Natural killer cell (primary cell): ENCODE measurements around the gene MYH15. TPM values are rescaled to one million over a fixed set of nuclear protein-coding genes. Genes with fewer than 3 reads are reported as not detected.

Experiments used
- ATAC-seq, 3 donors: fragments of 150-1000 bp in 2 of 3; fragments of 200-7000 bp in 1 of 3; cut with Tn5 transposase; 1 replicate in 1 of 3; 2 replicates in 2 of 3; pipeline ENCODE4 v1.10.0; 2021; ENCODE audit warnings: mild to moderate bottlenecking in 2 of 3, moderate library complexity in 2 of 3
- DNase-seq, 2 donors: peaks; one replicate each; pipeline versions ENCODE4 v3.0.0 to v3.0.0-alpha.2; 2013 to 2021; ENCODE audit warnings: mixed read lengths in 1 of 2
- H3K27ac ChIP-seq: one replicate; pipeline ENCODE4 v1.5.1; 2013; ENCODE audit warnings: mild to moderate bottlenecking, low read length
- H3K27me3 ChIP-seq: one replicate; pipeline ENCODE4 v1.6.1; 2013; ENCODE audit warnings: low read length; ENCODE audit not compliant: control insufficient read depth, insufficient read depth
- H3K36me3 ChIP-seq: one replicate; pipeline ENCODE4 v1.6.1; 2013; ENCODE audit warnings: low read length; ENCODE audit not compliant: control insufficient read depth, insufficient read depth
- H3K4me1 ChIP-seq: one replicate; pipeline ENCODE4 v1.6.1; 2013; ENCODE audit warnings: low read length; ENCODE audit not compliant: control insufficient read depth, insufficient read depth
- H3K4me3 ChIP-seq: one replicate; pipeline ENCODE4 v1.5.1; 2013; ENCODE audit warnings: low read length
- H3K9me3 ChIP-seq: one replicate; pipeline ENCODE4 v1.6.1; 2013; ENCODE audit warnings: low read length; ENCODE audit not compliant: control insufficient read depth, insufficient read depth
- H3K27ac Mint-ChIP-seq, 2 donors: one replicate each; pipeline ENCODE4 v1.8.0; 2022; ENCODE audit warnings: mild to moderate bottlenecking in 2 of 2, mixed read lengths in 2 of 2, moderate library complexity in 1 of 2
- H3K27me3 Mint-ChIP-seq, 2 donors: one replicate each; pipeline ENCODE4 v1.8.0; 2022; ENCODE audit warnings: low read depth in 2 of 2, mixed read lengths in 2 of 2
- H3K36me3 Mint-ChIP-seq: one replicate; pipeline ENCODE4 v1.8.0; 2022; ENCODE audit warnings: mixed read lengths
- H3K4me1 Mint-ChIP-seq, 2 donors: one replicate each; pipeline ENCODE4 v1.8.0; 2022; ENCODE audit warnings: mixed read lengths in 2 of 2
- H3K4me3 Mint-ChIP-seq: one replicate; pipeline ENCODE4 v1.8.0; 2022; ENCODE audit warnings: mild to moderate bottlenecking, moderate library complexity, mixed read lengths
- H3K9me3 Mint-ChIP-seq, 2 donors: one replicate each; pipeline ENCODE4 v1.8.0; 2022; ENCODE audit warnings: mixed read lengths in 2 of 2
- WGBS: methylation state at CpG from one replicate; pipeline ENCODE4 v1.1.7; 2013; ENCODE audit warnings: missing lambda C conversion rate; ENCODE audit not compliant: insufficient coverage; 5-methylcytosine and 5-hydroxymethylcytosine counted together
- intact Hi-C: fragments of 100-400 bp; cut with micrococcal nuclease; formaldehyde crosslinking; loops from one replicate; pipeline ENCODE4 v1.14.2; 2022
- total RNA-seq, 4 donors: library from RNA; stranded (reverse); fragments of 120-200 nt in 1 of 4; gene quantifications; one replicate each; pipeline versions ENCODE4 v1.2.3 to v1.2.4, GENCODE V29; 2013 to 2022
- TF ChIP-seq, protein P1 (sequence below): fragments of 200-600 bp; IDR thresholded peaks from one replicate; pipeline ENCODE4 v1.8.0; 2022; ENCODE audit warnings: antibody characterized with exemption

The MYH15 gene
- total RNA-seq, 3 donors from 2014 or later (not counting 1 experiment from before 2014, with no cell fraction given) = 0.05 TPM; not detected in 2

DNA sequence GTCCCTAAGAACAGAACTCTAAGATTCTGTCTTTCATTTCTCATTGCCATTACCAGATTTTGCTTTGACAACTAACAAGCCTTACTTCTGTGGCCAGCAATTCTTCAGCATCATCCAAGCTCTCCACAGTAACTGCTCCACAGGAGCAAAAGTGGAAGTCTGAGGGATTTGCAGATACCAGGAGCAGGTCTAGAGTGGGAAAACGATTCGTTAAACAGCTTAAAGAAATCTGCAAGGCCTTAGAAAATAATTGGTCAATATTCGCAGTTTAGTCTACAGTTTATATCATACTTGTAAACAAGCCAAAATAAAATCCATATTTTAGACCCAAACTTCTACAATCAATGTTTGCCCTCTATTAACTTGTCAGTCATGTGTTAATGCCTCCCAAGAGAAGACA is 24.1 kb downstream of the MYH15 start:
- Mint-ChIP-seq H3K36me3 (no peaks in the 10 kb centered on the region), H3K4me3 (no peak overlapping the region), H3K27ac (no peak overlapping the region), H3K27me3 (no peaks in the 10 kb centered on the region), H3K9me3 (no peaks in the 10 kb centered on the region), H3K4me1 (no peaks in the 10 kb centered on the region)
- WGBS = 88% methylated on average over 3 of the region's 3 CpGs
- no peak for DNase-seq
- intact Hi-C loops = no loop called here
- TF ChIP-seq, protein P1, sequence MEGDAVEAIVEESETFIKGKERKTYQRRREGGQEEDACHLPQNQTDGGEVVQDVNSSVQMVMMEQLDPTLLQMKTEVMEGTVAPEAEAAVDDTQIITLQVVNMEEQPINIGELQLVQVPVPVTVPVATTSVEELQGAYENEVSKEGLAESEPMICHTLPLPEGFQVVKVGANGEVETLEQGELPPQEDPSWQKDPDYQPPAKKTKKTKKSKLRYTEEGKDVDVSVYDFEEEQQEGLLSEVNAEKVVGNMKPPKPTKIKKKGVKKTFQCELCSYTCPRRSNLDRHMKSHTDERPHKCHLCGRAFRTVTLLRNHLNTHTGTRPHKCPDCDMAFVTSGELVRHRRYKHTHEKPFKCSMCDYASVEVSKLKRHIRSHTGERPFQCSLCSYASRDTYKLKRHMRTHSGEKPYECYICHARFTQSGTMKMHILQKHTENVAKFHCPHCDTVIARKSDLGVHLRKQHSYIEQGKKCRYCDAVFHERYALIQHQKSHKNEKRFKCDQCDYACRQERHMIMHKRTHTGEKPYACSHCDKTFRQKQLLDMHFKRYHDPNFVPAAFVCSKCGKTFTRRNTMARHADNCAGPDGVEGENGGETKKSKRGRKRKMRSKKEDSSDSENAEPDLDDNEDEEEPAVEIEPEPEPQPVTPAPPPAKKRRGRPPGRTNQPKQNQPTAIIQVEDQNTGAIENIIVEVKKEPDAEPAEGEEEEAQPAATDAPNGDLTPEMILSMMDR = no peak
- ATAC-seq = no peak
- H3K9me3 ChIP-seq = no peaks in the 10 kb centered on the region
- H3K4me1 ChIP-seq = no peaks in the 10 kb centered on the region
- no peaks in the 10 kb centered on the region for H3K36me3 ChIP-seq
- H3K27me3 ChIP-seq = no peaks in the 10 kb centered on the region
- H3K4me3 ChIP-seq = no peak overlapping the region
- H3K27ac ChIP-seq = no peak overlapping the region

- ATAC-seq (no peak), DNase-seq (no peak)
- no peaks in the 10 kb centered on the region for H3K9me3 ChIP-seq
- H3K27ac ChIP-seq = no peak overlapping the region
- no peaks in the 10 kb centered on the region for H3K27me3 ChIP-seq
- Mint-ChIP-seq H3K27me3 (no peaks in the 10 kb centered on the region), H3K4me3 (no peak overlapping the region), H3K9me3 (no peaks in the 10 kb centered on the region), H3K4me1 (no peaks in the 10 kb centered on the region), H3K27ac (no peak overlapping the region), H3K36me3 (no peaks in the 10 kb centered on the region)
- intact Hi-C loops = no loop called here
- H3K36me3 ChIP-seq = no peaks in the 10 kb centered on the region
- no peak overlapping the region for H3K4me3 ChIP-seq
- WGBS = 87% methylated on average over 3 of the region's 3 CpGs
- TF ChIP-seq, protein P1 = no peak
- no peaks in the 10 kb centered on the region for H3K4me1 ChIP-seq
These were observed 25.2 kb downstream of the MYH15 start for GRCh38 chr3:108485146-108485545.

GRCh38 chr3:108479224-108479623 is 31.2 kb downstream of the MYH15 start:
- TF ChIP-seq, protein P1 = no peak
- H3K9me3 Mint-ChIP-seq = no peaks in the 10 kb centered on the region
- H3K27ac Mint-ChIP-seq = no peak overlapping the region
- H3K9me3 ChIP-seq = no peaks in the 10 kb centered on the region
- 100% methylated on average over 2 of the region's 2 CpGs for WGBS
- no peak for DNase-seq
- H3K27ac ChIP-seq = no peak overlapping the region
- intact Hi-C loops = loop anchor here (10.0 kb wide), 2 partner anchors 804 to 904 kb away; no protein-coding TSS in a partner anchor
- H3K27me3 ChIP-seq = no peaks in the 10 kb centered on the region
- peaks cover 0 to 7% of the 10 kb centered on the region in 2 donors for H3K27me3 Mint-ChIP-seq
- no peaks in the 10 kb centered on the region for H3K36me3 ChIP-seq
- no peak overlapping the region for H3K4me3 Mint-ChIP-seq
- H3K4me1 ChIP-seq = no peaks in the 10 kb centered on the region
- no peak for ATAC-seq
- H3K4me3 ChIP-seq = no peak overlapping the region
- no peaks in the 10 kb centered on the region for H3K36me3 Mint-ChIP-seq
- no peaks in the 10 kb centered on the region for H3K4me1 Mint-ChIP-seq

DNA sequence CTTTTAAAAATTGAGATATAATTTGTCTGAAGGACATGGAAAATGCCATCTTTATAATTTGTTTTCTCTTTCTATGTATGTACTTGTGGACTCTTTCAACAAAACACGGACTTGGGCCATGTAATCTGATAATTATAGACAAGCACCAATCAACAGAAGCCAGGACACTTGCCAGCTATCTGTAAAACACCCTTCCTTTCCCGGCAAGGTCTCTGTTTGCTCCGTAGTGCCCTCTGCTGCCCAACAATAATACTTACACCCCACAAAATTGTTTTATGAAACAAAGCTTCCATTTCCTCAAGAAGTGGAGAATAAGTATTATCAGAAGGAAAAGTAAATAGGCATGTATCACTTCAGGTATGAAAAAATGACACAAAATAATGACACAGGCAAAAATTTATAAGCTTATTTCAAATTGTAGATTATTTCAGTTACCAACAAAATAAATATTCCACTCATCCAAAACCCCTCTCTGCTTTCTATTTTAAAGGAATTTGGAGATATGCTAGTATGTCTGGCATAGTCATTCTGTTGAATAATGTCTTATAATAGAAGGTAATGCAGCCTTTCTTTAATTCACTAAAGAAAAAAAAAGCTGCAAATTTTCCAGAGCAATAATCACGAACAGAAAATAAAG is 32.8 kb downstream of the MYH15 start:
- Mint-ChIP-seq H3K27me3 (peaks cover 0 to 15% of the 10 kb centered on the region in 2 donors), H3K27ac (no peak overlapping the region), H3K9me3 (no peaks in the 10 kb centered on the region), H3K4me3 (no peak overlapping the region), H3K36me3 (no peaks in the 10 kb centered on the region), H3K4me1 (no peaks in the 10 kb centered on the region)
- no peaks in the 10 kb centered on the region for H3K4me1 ChIP-seq
- no peaks in the 10 kb centered on the region for H3K36me3 ChIP-seq
- no peak overlapping the region for H3K4me3 ChIP-seq
- intact Hi-C loops = loop anchor here (2.0 to 10.0 kb wide), 3 partner anchors 803 to 1241 kb away; no protein-coding TSS in a partner anchor
- no peaks in the 10 kb centered on the region for H3K27me3 ChIP-seq
- DNase-seq = peak; percentile 20 to 79
- WGBS = 0% methylated on average over 2 of the region's 4 CpGs
- H3K27ac ChIP-seq = no peak overlapping the region
- peak; percentile 79 to 85 (median 83) for ATAC-seq
- TF ChIP-seq, protein P1 = peak; percentile 83
- H3K9me3 ChIP-seq = no peaks in the 10 kb centered on the region
